ENCODE data around the gene NKAIN2. TPM values are rescaled to one million over a fixed set of nuclear protein-coding genes. Genes with fewer than 3 reads are reported as not detected.

Gene NKAIN2
- total RNA-seq, 1 experiment from 2014 or later: 2.2 TPM

DNA sequence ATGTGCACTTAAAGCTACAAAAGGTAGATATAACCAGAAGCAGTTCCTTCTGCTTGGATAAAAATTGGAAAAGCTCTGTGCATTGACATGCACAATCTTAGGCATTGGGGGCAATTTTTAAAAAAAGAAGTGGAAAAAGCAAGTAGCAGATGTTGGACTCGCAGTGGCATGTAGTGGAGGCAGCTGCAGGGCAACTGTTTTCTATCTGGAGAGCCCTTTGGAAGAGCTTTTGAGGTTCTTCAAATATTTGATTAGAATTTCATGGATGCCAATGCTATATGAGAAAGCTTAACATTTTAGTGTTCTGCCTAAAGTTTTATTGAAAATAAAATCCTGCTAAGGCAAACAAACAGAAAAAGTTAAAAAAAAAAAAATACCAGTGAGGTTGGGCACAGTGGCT, 770.3 kb downstream of the NKAIN2 start:
- ChIA-PET CTCF (no interaction called here), POLR2A (ENCODE audit: low non-redundant PET) (no interaction called here)
- intact Hi-C loops (cut with micrococcal nuclease; ENCODE audit: unreplicated experiment): no loop called here
- DNase-seq (ENCODE audit: low spot score): no peak
- Histone ChIP-seq H3K4me3 (ENCODE audit: low read depth, low read length, poor library complexity, severe bottlenecking) (no peak overlapping the region), H3K9me3 (ENCODE audit: low read depth, low read length, poor library complexity, severe bottlenecking) (no peaks in the 10 kb centered on the region), H3K27ac (ENCODE audit: low read depth, low read length, poor library complexity, severe bottlenecking) (no peak overlapping the region), H3K4me1 (ENCODE audit: insufficient read depth, low read length, poor library complexity, severe bottlenecking) (no peaks in the 10 kb centered on the region), H3K27me3 (replicated peaks; ENCODE audit: insufficient read depth, low read depth, low read length, poor library complexity) (no peaks in the 10 kb centered on the region), H3K36me3 (ENCODE audit: insufficient read depth, low read length, poor library complexity, severe bottlenecking) (no peaks in the 10 kb centered on the region)
- no TSS peak for BruUV-seq (replicated peaks)
- TF ChIP-seq CTCF (conservative IDR thresholded peaks at IDR 0.05; ENCODE audit: low read depth, low read length): no peak
- TF ChIP-seq EZH2 (IDR thresholded peaks at IDR 0.05; ENCODE audit: borderline replicate concordance, low read depth, low read length, poor library complexity, severe bottlenecking): no peak

DNA sequence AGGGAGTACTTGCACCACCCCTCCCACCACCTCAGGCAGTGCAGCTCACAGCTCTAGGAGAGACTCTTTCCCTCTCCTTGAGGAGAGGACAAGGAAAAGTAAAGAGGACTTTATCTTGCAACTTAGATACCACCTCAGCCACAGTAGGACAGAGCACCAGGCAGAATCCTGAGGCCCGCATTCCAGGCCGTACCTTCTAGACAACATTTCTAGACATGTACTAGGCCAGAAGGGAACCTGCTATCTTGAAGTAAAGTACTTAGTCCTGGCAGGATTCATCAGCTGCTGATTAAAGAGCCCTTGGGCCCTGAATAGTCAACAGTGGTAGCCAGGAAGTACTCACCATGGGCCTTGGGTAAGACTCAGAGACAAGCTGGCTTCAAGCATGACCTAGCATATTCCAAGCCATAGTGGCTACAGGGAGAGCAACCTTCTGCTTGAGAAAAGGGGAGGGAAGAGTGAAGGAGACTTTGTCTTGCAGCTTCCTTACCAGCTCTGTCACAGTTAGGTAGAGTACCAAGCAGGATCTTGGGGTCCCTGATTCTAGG, 774.1 kb downstream of the NKAIN2 start:
- CTCF ChIA-PET: no interaction called here
- no peaks in the 10 kb centered on the region for H3K9me3 ChIP-seq (ENCODE audit: low read depth, low read length, poor library complexity, severe bottlenecking)
- no peak for DNase-seq (ENCODE audit: low spot score)
- H3K4me3 ChIP-seq (ENCODE audit: low read depth, low read length, poor library complexity, severe bottlenecking): no peak overlapping the region
- H3K4me1 ChIP-seq (ENCODE audit: insufficient read depth, low read length, poor library complexity, severe bottlenecking): no peaks in the 10 kb centered on the region
- no peaks in the 10 kb centered on the region for H3K36me3 ChIP-seq (ENCODE audit: insufficient read depth, low read length, poor library complexity, severe bottlenecking)
- no peak overlapping the region for H3K27ac ChIP-seq (ENCODE audit: low read depth, low read length, poor library complexity, severe bottlenecking)
- POLR2A ChIA-PET (ENCODE audit: low non-redundant PET): no interaction called here
- no peaks in the 10 kb centered on the region for H3K27me3 ChIP-seq (replicated peaks; ENCODE audit: insufficient read depth, low read depth, low read length, poor library complexity)
- intact Hi-C loops (cut with micrococcal nuclease; ENCODE audit: unreplicated experiment): no loop called here
- BruUV-seq (replicated peaks): no TSS peak
- TF ChIP-seq CTCF (conservative IDR thresholded peaks at IDR 0.05; ENCODE audit: low read depth, low read length) (no peak), EZH2 (IDR thresholded peaks at IDR 0.05; ENCODE audit: borderline replicate concordance, low read depth, low read length, poor library complexity, severe bottlenecking) (no peak)

- TF ChIP-seq CTCF (conservative IDR thresholded peaks at IDR 0.05; ENCODE audit: low read depth, low read length) (no peak), EZH2 (IDR thresholded peaks at IDR 0.05; ENCODE audit: borderline replicate concordance, low read depth, low read length, poor library complexity, severe bottlenecking) (no peak)
- ChIA-PET CTCF (no interaction called here), POLR2A (ENCODE audit: low non-redundant PET) (no interaction called here)
- no peak for DNase-seq (ENCODE audit: low spot score)
- Histone ChIP-seq H3K27ac (ENCODE audit: low read depth, low read length, poor library complexity, severe bottlenecking) (no peak overlapping the region), H3K4me1 (ENCODE audit: insufficient read depth, low read length, poor library complexity, severe bottlenecking) (no peaks in the 10 kb centered on the region), H3K36me3 (ENCODE audit: insufficient read depth, low read length, poor library complexity, severe bottlenecking) (no peaks in the 10 kb centered on the region), H3K9me3 (ENCODE audit: low read depth, low read length, poor library complexity, severe bottlenecking) (no peaks in the 10 kb centered on the region), H3K27me3 (replicated peaks; ENCODE audit: insufficient read depth, low read depth, low read length, poor library complexity) (no peaks in the 10 kb centered on the region), H3K4me3 (ENCODE audit: low read depth, low read length, poor library complexity, severe bottlenecking) (no peak overlapping the region)
- intact Hi-C loops (cut with micrococcal nuclease; ENCODE audit: unreplicated experiment): no loop called here
- no TSS peak for BruUV-seq (replicated peaks)
These were observed 786.3 kb downstream of the NKAIN2 start for GRCh38 chr6:124590001-124590400.
